Progenitor cell of endocrine pancreas (in vitro differentiated cells): ENCODE results near the gene TRAF6. TPM values are rescaled to one million over a fixed set of nuclear protein-coding genes. Genes with fewer than 3 reads are reported as not detected.
"Not testable (repeated sequence)": the region's sequence is repeated elsewhere in the genome, so short reads cannot be mapped to it uniquely, and the experiment has no call there.

Experiments used
- DNase-seq: peaks from one replicate; pipeline ENCODE4 v3.0.0; 2021; ENCODE audit warnings: low spot score; ENCODE audit not compliant: unreplicated experiment
- H3K27ac Mint-ChIP-seq: 2 replicates; pipeline ENCODE4 v1.8.0; 2021; ENCODE audit warnings: mild to moderate bottlenecking, moderate library complexity, mixed read lengths
- H3K27me3 Mint-ChIP-seq: 2 replicates; pipeline ENCODE4 v1.8.0; 2021; ENCODE audit warnings: mixed read lengths
- H3K36me3 Mint-ChIP-seq: 2 replicates; pipeline ENCODE4 v1.8.0; 2022; ENCODE audit warnings: mixed read lengths; ENCODE audit not compliant: insufficient read depth
- H3K4me1 Mint-ChIP-seq: 2 replicates; pipeline ENCODE4 v1.8.0; 2021; ENCODE audit warnings: low read depth, mixed read lengths
- H3K4me3 Mint-ChIP-seq: 2 replicates; pipeline ENCODE4 v1.8.0; 2021; ENCODE audit warnings: low read depth, mild to moderate bottlenecking, moderate library complexity, mixed read lengths
- H3K9me3 Mint-ChIP-seq: 2 replicates; pipeline ENCODE4 v1.8.0; 2021; ENCODE audit warnings: low read depth, mixed read lengths
- CTCF ChIP-seq: fragments of 200-600 bp; sonication (generic); IDR thresholded peaks from one replicate; pipeline ENCODE4 v1.5.0; 2021; ENCODE audit warnings: antibody characterized with exemption, mild to moderate bottlenecking; ENCODE audit not compliant: unreplicated experiment
- long read RNA-seq: library from polyadenylated mRNA; unstranded; transcript quantifications from one replicate; pipeline ENCODE4 v2.0.0, GENCODE V29; 2020
- total RNA-seq: library from RNA; stranded (reverse); gene quantifications from 2 replicates; pipeline ENCODE4 v1.2.1, GENCODE V29; 2021

TRAF6 gene, protein sequence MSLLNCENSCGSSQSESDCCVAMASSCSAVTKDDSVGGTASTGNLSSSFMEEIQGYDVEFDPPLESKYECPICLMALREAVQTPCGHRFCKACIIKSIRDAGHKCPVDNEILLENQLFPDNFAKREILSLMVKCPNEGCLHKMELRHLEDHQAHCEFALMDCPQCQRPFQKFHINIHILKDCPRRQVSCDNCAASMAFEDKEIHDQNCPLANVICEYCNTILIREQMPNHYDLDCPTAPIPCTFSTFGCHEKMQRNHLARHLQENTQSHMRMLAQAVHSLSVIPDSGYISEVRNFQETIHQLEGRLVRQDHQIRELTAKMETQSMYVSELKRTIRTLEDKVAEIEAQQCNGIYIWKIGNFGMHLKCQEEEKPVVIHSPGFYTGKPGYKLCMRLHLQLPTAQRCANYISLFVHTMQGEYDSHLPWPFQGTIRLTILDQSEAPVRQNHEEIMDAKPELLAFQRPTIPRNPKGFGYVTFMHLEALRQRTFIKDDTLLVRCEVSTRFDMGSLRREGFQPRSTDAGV
- total RNA-seq, result 15.1 and 16.9 TPM in 2 replicates
- long read RNA-seq, full-length matches to known transcripts, result 73 of 93 reads
- long read RNA-seq, partial matches to known transcripts, result 10 of 93 reads
- long read RNA-seq, other reads (novel, unspliced or antisense), result 10 of 93 reads

- peak within 1 kb of the TSS; percentile 99 for H3K27ac Mint-ChIP-seq
- H3K27me3 Mint-ChIP-seq, result peaks cover 27% of the 10 kb centered on the region
- peak within 1 kb of the TSS; percentile 98 for H3K4me3 Mint-ChIP-seq
- peak; percentile 88 for DNase-seq
- H3K9me3 Mint-ChIP-seq, result no peaks in the 10 kb centered on the region
- peak; percentile 94 for TF ChIP-seq CTCF
- H3K4me1 Mint-ChIP-seq, result peaks cover 13% of the 10 kb centered on the region
- H3K36me3 Mint-ChIP-seq, result no peaks in the 10 kb centered on the region
Observed at GRCh38 chr11:36509694-36510593, at the start of gene TRAF6. Gene TRAF6, minus strand, starts transcription at chr11:36510272. Its CDS starts 8,757 bp downstream, at chr11:36501515.

DNA sequence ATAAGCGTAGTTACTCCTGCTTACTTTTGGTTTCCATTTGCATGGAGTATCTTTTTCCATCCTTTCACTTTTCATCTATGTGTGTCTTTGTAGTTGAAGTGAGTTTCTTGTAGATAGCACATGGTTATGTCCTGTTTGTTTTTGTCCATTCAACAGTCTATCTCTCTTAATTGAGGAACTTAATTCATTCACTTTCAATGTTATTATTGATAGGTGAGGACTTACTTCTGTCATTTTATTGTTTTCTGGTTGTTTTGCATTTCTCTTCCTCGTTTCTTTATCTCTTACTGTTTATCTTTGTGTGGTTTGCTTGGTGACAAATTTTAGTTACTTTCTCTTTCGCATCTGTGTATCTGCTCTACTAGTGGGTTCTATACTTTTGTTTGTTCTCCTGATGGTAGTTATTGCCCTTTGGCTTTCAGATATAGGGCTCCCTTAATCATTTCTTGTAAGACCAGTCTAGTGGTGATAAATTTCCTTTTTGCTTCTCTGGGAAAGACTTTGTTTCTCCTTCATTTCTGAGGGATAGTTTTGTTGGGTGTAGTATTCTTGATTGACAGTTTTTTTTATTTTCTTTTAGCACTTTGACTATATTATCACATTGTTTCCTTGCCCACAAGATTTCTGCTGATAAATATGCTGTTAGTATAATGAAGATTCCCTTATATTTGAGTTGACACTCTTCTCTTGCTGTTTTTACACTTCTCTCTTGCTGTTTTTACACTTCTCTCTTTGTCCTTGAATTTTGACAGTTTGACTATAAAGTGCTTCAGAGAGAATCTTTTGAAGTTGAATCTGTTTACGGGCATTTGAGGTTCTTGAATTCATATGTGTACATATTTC lies 48.7 kb upstream of the TRAF6 start:
- no peak overlapping the region for H3K4me3 Mint-ChIP-seq
- TF ChIP-seq CTCF, result no peak
- peaks cover 1% of the 10 kb centered on the region for H3K36me3 Mint-ChIP-seq
- H3K4me1 Mint-ChIP-seq, result no peaks in the 10 kb centered on the region
- H3K9me3 Mint-ChIP-seq, result peaks cover 19% of the 10 kb centered on the region
- DNase-seq, result no peak
- no peaks in the 10 kb centered on the region for H3K27me3 Mint-ChIP-seq
- no peak overlapping the region for H3K27ac Mint-ChIP-seq

DNA sequence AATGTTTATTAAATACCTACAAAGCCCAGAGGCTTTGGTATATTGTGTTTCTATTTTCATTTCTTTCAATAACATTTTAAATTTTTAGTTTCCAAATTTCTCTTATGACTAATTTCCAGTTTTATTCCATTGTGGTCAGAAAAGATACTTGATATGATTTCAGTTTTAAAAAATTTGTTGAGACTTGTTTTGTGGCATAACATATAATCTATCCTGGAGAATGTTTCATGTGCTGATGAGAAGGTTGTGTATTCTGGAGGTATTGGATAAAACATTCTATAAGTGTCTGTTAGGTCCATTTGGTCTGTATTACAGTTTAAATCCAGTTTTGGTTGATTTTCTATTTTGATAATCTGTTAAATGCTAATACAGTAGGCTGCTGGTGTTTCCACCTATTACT lies 47.9 kb upstream of the TRAF6 start:
- Mint-ChIP-seq H3K4me1 (no peaks in the 10 kb centered on the region), H3K4me3 (peak overlapping the region; percentile 59), H3K27me3 (no peaks in the 10 kb centered on the region), H3K9me3 (peaks cover 19% of the 10 kb centered on the region), H3K27ac (no peak overlapping the region), H3K36me3 (peaks cover 1% of the 10 kb centered on the region)
- DNase-seq, result no peak
- TF ChIP-seq CTCF, result no peak

DNA sequence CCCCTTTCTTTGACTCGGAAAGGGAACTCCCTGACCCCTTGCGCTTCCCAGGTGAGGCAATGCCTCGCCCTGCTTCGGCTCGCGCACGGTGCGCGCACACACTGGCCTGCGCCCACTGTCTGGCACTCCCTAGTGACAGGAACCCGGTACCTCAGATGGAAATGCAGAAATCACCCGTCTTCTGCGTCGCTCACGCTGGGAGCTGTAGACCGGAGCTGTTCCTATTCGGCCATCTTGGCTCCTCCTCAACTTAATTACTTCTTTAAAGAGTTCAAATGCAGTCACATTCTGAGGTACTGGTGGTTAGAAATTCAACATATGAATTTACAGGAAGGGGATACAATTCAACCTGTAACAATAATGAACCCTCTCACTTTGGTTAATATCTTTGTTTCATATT lies 47.3 kb upstream of the TRAF6 start:
- H3K27me3 Mint-ChIP-seq, H3K27ac Mint-ChIP-seq: not testable (repeated sequence)
- H3K4me3 Mint-ChIP-seq, result peak overlapping the region; percentile 59

DNA sequence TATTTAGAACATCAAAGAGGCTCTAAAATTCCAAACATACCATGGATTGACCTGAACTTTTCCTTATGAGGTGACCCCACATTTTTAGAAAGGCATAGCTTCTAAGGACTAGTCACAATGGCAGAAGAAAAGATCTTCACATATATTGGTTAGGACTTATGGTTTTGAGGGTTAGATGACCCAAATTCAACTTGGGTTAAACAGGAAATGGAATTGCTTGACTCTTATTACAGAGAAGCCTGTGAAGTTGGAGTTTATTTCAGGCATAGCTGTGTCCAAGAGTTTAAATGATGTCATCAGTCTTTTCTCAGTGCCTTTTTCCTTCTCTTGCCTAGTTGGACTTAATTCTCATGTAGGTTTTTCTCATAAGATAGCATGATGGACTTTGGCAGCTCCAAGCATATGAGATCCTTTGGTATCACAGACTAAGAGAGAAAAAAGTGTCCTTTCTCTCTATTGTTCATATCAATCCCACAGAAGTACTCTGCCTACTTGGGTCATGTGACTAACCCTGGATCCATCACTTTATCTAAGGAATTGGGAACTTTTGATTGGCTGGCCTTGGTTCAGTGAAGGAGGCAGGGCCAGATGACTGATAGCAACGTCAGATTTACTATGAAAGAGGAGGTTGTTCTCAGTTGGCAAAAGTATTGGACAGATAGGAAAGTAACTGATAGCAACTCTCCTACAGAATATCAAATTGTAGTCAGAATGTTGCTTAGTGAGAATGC lies 40.5 kb upstream of the TRAF6 start:
- Mint-ChIP-seq H3K27me3 (peaks cover 8% of the 10 kb centered on the region), H3K4me3 (no peak overlapping the region), H3K27ac (no peak overlapping the region), H3K4me1 (no peaks in the 10 kb centered on the region), H3K36me3 (no peaks in the 10 kb centered on the region), H3K9me3 (peaks cover 5% of the 10 kb centered on the region)
- TF ChIP-seq CTCF, result no peak
- no peak for DNase-seq

More for the DNA sequence above, 47.3 kb upstream of the TRAF6 start:
- not testable (repeated sequence) for H3K4me1 Mint-ChIP-seq, DNase-seq, H3K36me3 Mint-ChIP-seq
- peaks cover 19% of the 10 kb centered on the region for H3K9me3 Mint-ChIP-seq
